NB4 (cell line): Measurements from ENCODE around the gene ZBTB22.

Experiments
- DNase-seq: peaks from one replicate; pipeline ENCODE4 v3.0.0; 2010; ENCODE audit warnings: low read depth
- H3K4me3 ChIP-seq: one replicate; pipeline ENCODE4 v1.5.1; 2011; ENCODE audit warnings: mild to moderate bottlenecking, low read depth, low read length, moderate library complexity
- MAX ChIP-seq: IDR thresholded peaks from 2 replicates; pipeline ENCODE4 v1.6.1; 2011; ENCODE audit warnings: low read depth, low read length
- MYC ChIP-seq: IDR thresholded peaks from 2 replicates; pipeline ENCODE4 v1.6.1; 2011; ENCODE audit warnings: low read depth, low read length
- POLR2A ChIP-seq: IDR thresholded peaks from 2 replicates; pipeline ENCODE4 v1.6.1; 2011; ENCODE audit warnings: mild to moderate bottlenecking; ENCODE audit not compliant: insufficient read length; ENCODE audit errors: extremely low read depth
- TF ChIP-seq, protein P1 (sequence below): IDR thresholded peaks from one replicate; pipeline ENCODE4 v1.5.1; 2012; ENCODE audit warnings: low read depth, low read length

ZBTB22 gene

GRCh38 chr6:33318426-33319073 lies 1.0 kb upstream of the ZBTB22 start:
- H3K4me3 ChIP-seq = peak overlapping the region; percentile 84
- DNase-seq = no peak
- TF ChIP-seq, protein P1, sequence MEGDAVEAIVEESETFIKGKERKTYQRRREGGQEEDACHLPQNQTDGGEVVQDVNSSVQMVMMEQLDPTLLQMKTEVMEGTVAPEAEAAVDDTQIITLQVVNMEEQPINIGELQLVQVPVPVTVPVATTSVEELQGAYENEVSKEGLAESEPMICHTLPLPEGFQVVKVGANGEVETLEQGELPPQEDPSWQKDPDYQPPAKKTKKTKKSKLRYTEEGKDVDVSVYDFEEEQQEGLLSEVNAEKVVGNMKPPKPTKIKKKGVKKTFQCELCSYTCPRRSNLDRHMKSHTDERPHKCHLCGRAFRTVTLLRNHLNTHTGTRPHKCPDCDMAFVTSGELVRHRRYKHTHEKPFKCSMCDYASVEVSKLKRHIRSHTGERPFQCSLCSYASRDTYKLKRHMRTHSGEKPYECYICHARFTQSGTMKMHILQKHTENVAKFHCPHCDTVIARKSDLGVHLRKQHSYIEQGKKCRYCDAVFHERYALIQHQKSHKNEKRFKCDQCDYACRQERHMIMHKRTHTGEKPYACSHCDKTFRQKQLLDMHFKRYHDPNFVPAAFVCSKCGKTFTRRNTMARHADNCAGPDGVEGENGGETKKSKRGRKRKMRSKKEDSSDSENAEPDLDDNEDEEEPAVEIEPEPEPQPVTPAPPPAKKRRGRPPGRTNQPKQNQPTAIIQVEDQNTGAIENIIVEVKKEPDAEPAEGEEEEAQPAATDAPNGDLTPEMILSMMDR = no peak
- TF ChIP-seq POLR2A = no peak
- TF ChIP-seq MAX = no peak
- TF ChIP-seq MYC = no peak

GRCh38 chr6:33317419-33317668 lies 200 bp downstream of the ZBTB22 start:
- TF ChIP-seq MAX (no peak), MYC (no peak)
- TF ChIP-seq, protein P1 = no peak
- DNase-seq = no peak

GRCh38 chr6:33316603-33317418 lies 733 bp downstream of the ZBTB22 start:
- peak overlapping the region; percentile 54 for H3K4me3 ChIP-seq
- peak; percentile 26 for DNase-seq
- TF ChIP-seq, protein P1 = no peak
- TF ChIP-seq POLR2A (no peak), MAX (no peak)

More at GRCh38 chr6:33317419-33317668, 200 bp downstream of the ZBTB22 start:
- H3K4me3 ChIP-seq = peak overlapping the region; percentile 54

- DNase-seq = no peak
- H3K4me3 ChIP-seq = no peak overlapping the region
- no peak for TF ChIP-seq MAX
- no peak for TF ChIP-seq POLR2A
- no peak for TF ChIP-seq MYC
- TF ChIP-seq, protein P1 = no peak
These were observed 1.5 kb downstream of the ZBTB22 start for GRCh38 chr6:33315793-33316602.

DNA sequence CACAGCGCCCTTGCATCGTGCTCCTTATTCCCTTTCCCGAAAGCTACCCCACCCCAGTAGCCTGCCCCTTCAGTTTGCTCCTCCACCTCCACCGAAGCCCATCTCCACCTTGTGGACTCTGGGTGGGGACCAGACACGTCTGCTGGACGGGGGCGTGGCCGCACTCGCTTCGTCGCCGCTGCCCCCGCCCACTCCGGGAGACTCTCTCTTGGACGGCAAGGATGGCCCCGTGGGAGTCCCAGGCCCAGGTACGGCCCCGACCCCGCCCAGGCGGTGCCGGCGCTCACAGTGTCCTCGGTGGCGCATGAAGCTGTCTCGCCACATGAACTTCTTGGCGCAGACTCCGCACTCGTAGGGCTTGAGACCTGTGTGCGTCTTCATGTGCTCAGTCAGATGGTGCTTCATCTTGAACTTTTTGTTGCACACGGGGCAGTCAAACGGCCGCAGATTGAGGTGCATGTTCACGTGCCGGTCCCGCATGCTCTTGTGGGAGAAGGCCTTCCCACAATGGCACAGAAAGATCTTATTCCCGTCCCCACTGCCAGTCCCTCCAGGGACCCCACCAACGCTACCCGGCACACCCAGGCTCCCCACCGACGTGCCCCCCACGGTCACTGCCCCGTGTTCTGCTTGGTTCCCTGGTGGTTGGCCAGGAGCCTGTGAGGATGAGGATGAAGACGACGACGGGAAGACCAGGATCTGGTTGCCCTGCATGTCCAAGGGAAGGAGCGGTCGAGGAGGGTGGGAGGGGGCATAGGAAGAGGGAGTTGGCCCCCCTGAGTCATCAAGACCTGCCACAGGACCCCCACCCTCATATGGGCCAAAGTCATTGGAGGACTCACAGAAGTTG lies 2.4 kb downstream of the ZBTB22 start:
- DNase-seq = peak; percentile 11
- TF ChIP-seq POLR2A = no peak
- no peak for TF ChIP-seq MYC
- TF ChIP-seq, protein P1 = no peak
- TF ChIP-seq MAX = no peak
- H3K4me3 ChIP-seq = no peak overlapping the region
